Measurements from ENCODE around the gene CCT8L2.
"Not testable (repeated sequence)": the region's sequence is repeated elsewhere in the genome, so short reads cannot be mapped to it uniquely, and the experiment has no call there.

DNA sequence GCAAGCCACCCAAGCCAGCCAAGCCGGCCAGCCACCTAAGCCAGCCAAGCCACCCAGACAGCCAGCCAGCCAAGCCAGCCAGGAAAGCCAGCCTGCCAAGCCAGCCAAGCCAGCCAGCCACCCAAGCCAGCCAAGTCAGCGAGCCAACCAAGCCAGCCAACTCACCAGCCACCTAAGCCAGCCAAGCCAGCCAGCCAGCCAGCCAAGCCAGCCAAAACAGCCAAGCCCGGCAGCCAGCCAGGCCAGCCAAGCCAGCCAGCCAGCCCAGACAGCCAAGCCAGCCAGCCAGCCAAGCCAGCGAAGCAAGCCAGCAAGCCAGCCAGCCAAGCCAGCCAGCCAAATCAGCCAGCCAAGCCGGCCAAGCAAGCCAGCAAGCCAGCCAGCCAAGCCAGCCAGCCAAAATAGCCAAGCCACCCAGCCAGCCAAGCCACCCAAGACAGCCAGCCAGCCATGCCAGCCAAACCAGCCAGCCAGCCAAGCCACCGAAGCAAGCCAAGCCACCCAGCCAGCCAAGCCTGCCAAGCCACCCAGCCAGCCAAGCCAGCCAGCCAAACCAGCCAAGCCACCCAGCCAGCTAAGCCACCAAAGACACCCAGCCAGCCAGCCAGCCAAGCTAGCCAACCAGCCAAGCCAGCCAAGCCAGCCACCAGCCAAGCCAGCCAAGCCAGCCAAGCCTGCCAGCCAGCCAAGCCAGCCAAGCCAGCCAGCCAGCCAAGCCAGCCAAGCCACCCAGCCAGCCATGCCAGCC is 27.6 kb downstream of the CCT8L2 start:
- not testable (repeated sequence) for TF ChIP-seq ZFP30 (CRISPR knock-in tag; IDR thresholded peaks at IDR 0.05); BACH2 (CRISPR knock-in tag; IDR thresholded peaks at IDR 0.05; ENCODE audit: borderline replicate concordance); TCF4 (CRISPR knock-in tag; IDR thresholded peaks at IDR 0.05; ENCODE audit: borderline replicate concordance); ZNF8 (CRISPR knock-in tag; IDR thresholded peaks at IDR 0.05); PPARA (CRISPR knock-in tag; IDR thresholded peaks at IDR 0.05; ENCODE audit: borderline replicate concordance); ARNTL (CRISPR knock-in tag; IDR thresholded peaks at IDR 0.05; ENCODE audit: borderline replicate concordance, low read depth)
- TF ChIP-seq, protein P1, sequence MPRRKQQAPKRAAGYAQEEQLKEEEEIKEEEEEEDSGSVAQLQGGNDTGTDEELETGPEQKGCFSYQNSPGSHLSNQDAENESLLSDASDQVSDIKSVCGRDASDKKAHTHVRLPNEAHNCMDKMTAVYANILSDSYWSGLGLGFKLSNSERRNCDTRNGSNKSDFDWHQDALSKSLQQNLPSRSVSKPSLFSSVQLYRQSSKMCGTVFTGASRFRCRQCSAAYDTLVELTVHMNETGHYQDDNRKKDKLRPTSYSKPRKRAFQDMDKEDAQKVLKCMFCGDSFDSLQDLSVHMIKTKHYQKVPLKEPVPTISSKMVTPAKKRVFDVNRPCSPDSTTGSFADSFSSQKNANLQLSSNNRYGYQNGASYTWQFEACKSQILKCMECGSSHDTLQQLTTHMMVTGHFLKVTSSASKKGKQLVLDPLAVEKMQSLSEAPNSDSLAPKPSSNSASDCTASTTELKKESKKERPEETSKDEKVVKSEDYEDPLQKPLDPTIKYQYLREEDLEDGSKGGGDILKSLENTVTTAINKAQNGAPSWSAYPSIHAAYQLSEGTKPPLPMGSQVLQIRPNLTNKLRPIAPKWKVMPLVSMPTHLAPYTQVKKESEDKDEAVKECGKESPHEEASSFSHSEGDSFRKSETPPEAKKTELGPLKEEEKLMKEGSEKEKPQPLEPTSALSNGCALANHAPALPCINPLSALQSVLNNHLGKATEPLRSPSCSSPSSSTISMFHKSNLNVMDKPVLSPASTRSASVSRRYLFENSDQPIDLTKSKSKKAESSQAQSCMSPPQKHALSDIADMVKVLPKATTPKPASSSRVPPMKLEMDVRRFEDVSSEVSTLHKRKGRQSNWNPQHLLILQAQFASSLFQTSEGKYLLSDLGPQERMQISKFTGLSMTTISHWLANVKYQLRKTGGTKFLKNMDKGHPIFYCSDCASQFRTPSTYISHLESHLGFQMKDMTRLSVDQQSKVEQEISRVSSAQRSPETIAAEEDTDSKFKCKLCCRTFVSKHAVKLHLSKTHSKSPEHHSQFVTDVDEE (CRISPR knock-in tag; IDR thresholded peaks at IDR 0.05): not testable (repeated sequence)
- TF ChIP-seq, protein P2, sequence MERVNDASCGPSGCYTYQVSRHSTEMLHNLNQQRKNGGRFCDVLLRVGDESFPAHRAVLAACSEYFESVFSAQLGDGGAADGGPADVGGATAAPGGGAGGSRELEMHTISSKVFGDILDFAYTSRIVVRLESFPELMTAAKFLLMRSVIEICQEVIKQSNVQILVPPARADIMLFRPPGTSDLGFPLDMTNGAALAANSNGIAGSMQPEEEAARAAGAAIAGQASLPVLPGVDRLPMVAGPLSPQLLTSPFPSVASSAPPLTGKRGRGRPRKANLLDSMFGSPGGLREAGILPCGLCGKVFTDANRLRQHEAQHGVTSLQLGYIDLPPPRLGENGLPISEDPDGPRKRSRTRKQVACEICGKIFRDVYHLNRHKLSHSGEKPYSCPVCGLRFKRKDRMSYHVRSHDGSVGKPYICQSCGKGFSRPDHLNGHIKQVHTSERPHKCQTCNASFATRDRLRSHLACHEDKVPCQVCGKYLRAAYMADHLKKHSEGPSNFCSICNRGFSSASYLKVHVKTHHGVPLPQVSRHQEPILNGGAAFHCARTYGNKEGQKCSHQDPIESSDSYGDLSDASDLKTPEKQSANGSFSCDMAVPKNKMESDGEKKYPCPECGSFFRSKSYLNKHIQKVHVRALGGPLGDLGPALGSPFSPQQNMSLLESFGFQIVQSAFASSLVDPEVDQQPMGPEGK (CRISPR knock-in tag; IDR thresholded peaks at IDR 0.05; ENCODE audit: borderline replicate concordance): not testable (repeated sequence)
